SU-DHL-6 (cell line): ENCODE measurements around the gene PC.

ENCODE experiments used
- H2AFZ ChIP-seq: fragments of 200-600 bp; sonication (generic); 2 replicates; pipeline ENCODE4 v1.6.1; 2014; ENCODE audit warnings: low read depth, mild to moderate bottlenecking, moderate library complexity, mixed read lengths, antibody characterized with exemption, low read length; ENCODE audit not compliant: severe bottlenecking
- H3F3A ChIP-seq: fragments of 200-600 bp; shearing (Covaris generic); 2 replicates; pipeline ENCODE4 v1.6.0; 2016; ENCODE audit warnings: antibody characterized with exemption, mild to moderate bottlenecking; ENCODE audit not compliant: insufficient read depth
- H3K27ac ChIP-seq: fragments of 200-600 bp; sonication (generic); 2 replicates; pipeline ENCODE4 v1.5.1; 2016; ENCODE audit warnings: low read depth, mild to moderate bottlenecking, low read length, moderate library complexity, mixed read lengths
- H3K27me3 ChIP-seq: fragments of 200-600 bp; sonication (generic), shearing (Covaris generic); 2 replicates; pipeline ENCODE4 v1.6.0; 2014; ENCODE audit warnings: mild to moderate bottlenecking, low read length
- H3K36me3 ChIP-seq: fragments of 200-600 bp; sonication (generic); 2 replicates; pipeline ENCODE4 v1.6.1; 2014; ENCODE audit warnings: mild to moderate bottlenecking, low read length, mixed read lengths
- H3K4me2 ChIP-seq: fragments of 300-600, 200-600 bp; shearing (Covaris generic), sonication (generic); 2 replicates; pipeline ENCODE4 v1.6.0; 2014; ENCODE audit warnings: low read length, low read depth, mild to moderate bottlenecking; ENCODE audit not compliant: poor library complexity, severe bottlenecking
- H3K4me3 ChIP-seq: fragments of 200-600 bp; sonication (generic); 2 replicates; pipeline ENCODE4 v1.5.1; 2014; ENCODE audit warnings: antibody characterized with exemption, low read length, mild to moderate bottlenecking, mixed read lengths; ENCODE audit not compliant: insufficient read depth, poor library complexity, severe bottlenecking
- H3K79me2 ChIP-seq: fragments of 200-600 bp; sonication (generic); 2 replicates; pipeline ENCODE4 v1.6.1; 2014; ENCODE audit warnings: mild to moderate bottlenecking, low read length, moderate library complexity; ENCODE audit not compliant: insufficient read depth
- H3K9ac ChIP-seq: fragments of 200-600 bp; sonication (generic); 2 replicates; pipeline ENCODE4 v1.7.0; 2014; ENCODE audit warnings: mild to moderate bottlenecking, low read length
- H3K9me2 ChIP-seq: fragments of 200-600 bp; sonication (generic); replicated peaks from 2 replicates; pipeline ENCODE4 v1.6.1; 2014; ENCODE audit warnings: low read length; ENCODE audit not compliant: insufficient read depth
- H3K9me3 ChIP-seq: fragments of 200-600 bp; sonication (generic); 2 replicates; pipeline ENCODE4 v1.6.1; 2014; ENCODE audit warnings: low read length, mixed read lengths; ENCODE audit not compliant: insufficient read depth
- H4K20me1 ChIP-seq: fragments of 200-600 bp; sonication (generic); 2 replicates; pipeline ENCODE4 v1.6.1; 2014; ENCODE audit warnings: low read depth, mild to moderate bottlenecking, antibody characterized with exemption, low read length, moderate library complexity, mixed read lengths
- CTCF ChIP-seq: fragments of 200-600 bp; sonication (generic); IDR thresholded peaks from one replicate; pipeline ENCODE4 v1.5.1; 2017; ENCODE audit warnings: antibody characterized with exemption, mild to moderate bottlenecking, low read length, moderate library complexity; ENCODE audit not compliant: insufficient read depth, poor library complexity, severe bottlenecking
- EZH2phosphoT487 ChIP-seq: fragments of 200-600 bp; sonication (generic), shearing (Covaris generic); conservative IDR thresholded peaks from 2 replicates; pipeline ENCODE4 v1.6.1; 2018; ENCODE audit warnings: mild to moderate bottlenecking, antibody characterized with exemption, low read length, moderate library complexity, mixed read lengths

The PC gene

GRCh38 chr11:66868082-66868725 lies 90.0 kb downstream of the PC start:
- no peak overlapping the region for H3K9ac ChIP-seq
- H3K9me3 ChIP-seq: no peaks in the 10 kb centered on the region
- H3K9me2 ChIP-seq: no peaks in the 10 kb centered on the region
- H3K4me3 ChIP-seq: no peak overlapping the region
- H2AFZ ChIP-seq: peak overlapping the region; percentile 68
- H3K79me2 ChIP-seq: no peaks in the 10 kb centered on the region
- no peaks in the 10 kb centered on the region for H3K36me3 ChIP-seq
- H3K27ac ChIP-seq: no peak overlapping the region
- peaks cover 6% of the 10 kb centered on the region for H3F3A ChIP-seq
- H3K4me2 ChIP-seq: peak overlapping the region; percentile 43
- H3K27me3 ChIP-seq: no peaks in the 10 kb centered on the region
- no peak for TF ChIP-seq EZH2phosphoT487
- no peak for TF ChIP-seq CTCF
- no peaks in the 10 kb centered on the region for H4K20me1 ChIP-seq

GRCh38 chr11:66867425-66868040 lies 90.7 kb downstream of the PC start:
- Histone ChIP-seq H3K79me2 (no peaks in the 10 kb centered on the region), H3K27me3 (no peaks in the 10 kb centered on the region), H2AFZ (no peak overlapping the region), H4K20me1 (no peaks in the 10 kb centered on the region), H3K9me3 (no peaks in the 10 kb centered on the region), H3K36me3 (no peaks in the 10 kb centered on the region), H3K9me2 (no peaks in the 10 kb centered on the region), H3K4me3 (no peak overlapping the region), H3K27ac (no peak overlapping the region), H3K4me2 (no peak overlapping the region), H3K9ac (no peak overlapping the region), H3F3A (peaks cover 6% of the 10 kb centered on the region)
- TF ChIP-seq EZH2phosphoT487: no peak
- TF ChIP-seq CTCF: no peak

- H3K4me2 ChIP-seq: no peak overlapping the region
- H3K27ac ChIP-seq: no peak overlapping the region
- peaks cover 6% of the 10 kb centered on the region for H3F3A ChIP-seq
- no peaks in the 10 kb centered on the region for H4K20me1 ChIP-seq
- no peaks in the 10 kb centered on the region for H3K79me2 ChIP-seq
- H3K9ac ChIP-seq: no peak overlapping the region
- no peaks in the 10 kb centered on the region for H3K36me3 ChIP-seq
- H3K27me3 ChIP-seq: no peaks in the 10 kb centered on the region
- H2AFZ ChIP-seq: no peak overlapping the region
- H3K9me3 ChIP-seq: no peaks in the 10 kb centered on the region
- H3K4me3 ChIP-seq: no peak overlapping the region
- TF ChIP-seq EZH2phosphoT487 (no peak), CTCF (no peak)
- no peaks in the 10 kb centered on the region for H3K9me2 ChIP-seq
These were observed 91.6 kb downstream of the PC start for GRCh38 chr11:66866511-66866986.
